Left ventricle myocardium inferior (tissue), 1 donor: ENCODE data around the gene HEG1. TPM values are rescaled to one million over a fixed set of nuclear protein-coding genes. Genes with fewer than 3 reads are reported as not detected.

Experiments
- DNase-seq: peaks from one replicate; pipeline ENCODE4 v3.0.0-alpha.2; 2020
- H3K27ac ChIP-seq: fragments of 200-600 bp; replicated peaks from 2 replicates; pipeline ENCODE4 v1.8.0; 2021
- H3K27me3 ChIP-seq: fragments of 200-600 bp; 2 replicates; pipeline ENCODE4 v1.8.0; 2021; ENCODE audit warnings: low read depth
- H3K36me3 ChIP-seq: fragments of 200-600 bp; 2 replicates; pipeline ENCODE4 v1.8.0; 2021
- H3K4me1 ChIP-seq: fragments of 200-600 bp; 2 replicates; pipeline ENCODE4 v1.8.0; 2021
- H3K4me3 ChIP-seq: fragments of 200-600 bp; 2 replicates; pipeline ENCODE4 v1.8.0; 2021; ENCODE audit warnings: mild to moderate bottlenecking, moderate library complexity
- H3K9me3 ChIP-seq: fragments of 200-600 bp; replicated peaks from 2 replicates; pipeline ENCODE4 v1.8.0; 2021
- intact Hi-C: fragments of 100-400 bp; cut with micrococcal nuclease; formaldehyde crosslinking; loops from one replicate; pipeline ENCODE4 v1.11.0; 2022
- total RNA-seq: library from RNA; stranded (reverse); fragmentation: NEBNext Ultra II Directional; extraction: Animal tissue kit (Norgen Biotek cat#: 25700); gene quantifications from one replicate; pipeline ENCODE4 v1.2.1, GENCODE V29; 2021
- TF ChIP-seq, protein P1 (sequence below): fragments of 200-600 bp; IDR thresholded peaks from 2 replicates; pipeline ENCODE4 v1.8.0; 2021; ENCODE audit warnings: antibody characterized with exemption, mild to moderate bottlenecking, borderline replicate concordance
- donor health status: DM: no; HTN: yes; CAD: no; lungs with severe emphysema.

HEG1 gene
- total RNA-seq, 1 donor from 2014 or later = 105 TPM

DNA sequence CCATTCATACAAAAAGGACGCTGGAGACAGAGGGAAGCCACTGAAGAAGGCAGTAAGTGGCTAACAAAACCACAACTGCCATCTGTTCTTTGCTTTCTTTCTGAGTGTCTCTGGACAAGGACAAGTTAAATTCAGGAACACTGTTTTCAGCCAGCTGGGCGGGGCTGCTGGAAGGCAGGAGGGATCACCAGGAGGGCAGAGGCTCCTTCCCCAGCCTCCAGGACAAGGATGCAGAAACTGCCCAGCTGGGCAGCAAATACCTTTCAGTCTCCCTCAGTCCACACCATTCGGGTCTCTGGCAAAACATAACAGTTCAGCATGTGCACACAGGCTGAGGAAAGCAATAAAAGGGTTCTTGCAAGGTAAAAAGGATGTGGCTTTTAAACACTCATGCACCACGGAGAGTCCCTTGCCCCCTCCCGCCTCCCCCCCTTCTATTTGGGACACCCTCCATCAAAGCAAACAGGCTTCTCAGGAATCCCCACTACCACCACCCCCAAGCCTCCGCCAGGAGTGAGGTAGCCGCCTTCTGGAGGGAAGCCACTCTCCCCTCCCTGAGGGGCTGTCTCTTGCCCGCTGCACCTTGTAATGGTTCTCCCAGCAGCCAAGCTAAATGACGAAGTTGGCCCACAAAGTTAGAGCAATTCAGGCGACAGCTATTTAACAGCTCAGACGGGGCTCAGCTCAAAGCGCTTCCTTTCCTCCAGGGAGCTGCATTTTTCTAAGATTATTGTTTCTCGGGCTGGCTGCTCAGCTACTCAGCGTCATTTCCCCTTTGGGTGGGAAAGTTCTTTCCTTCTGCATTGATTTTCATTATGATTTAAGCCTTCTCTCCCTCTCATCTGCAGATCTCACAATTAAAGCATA, 3.8 kb downstream of the HEG1 start:
- Histone ChIP-seq H3K4me3 (peak overlapping the region; percentile 90), H3K36me3 (peaks cover 4% of the 10 kb centered on the region), H3K4me1 (peaks cover 92% of the 10 kb centered on the region), H3K27me3 (no peaks in the 10 kb centered on the region), H3K27ac (peak overlapping the region; percentile 96), H3K9me3 (no peaks in the 10 kb centered on the region)
- peak; percentile 70 for DNase-seq
- intact Hi-C loops = loop anchor here (10.0 kb wide), 1 partner anchor 57 kb away; no protein-coding TSS in a partner anchor
- TF ChIP-seq, protein P1, sequence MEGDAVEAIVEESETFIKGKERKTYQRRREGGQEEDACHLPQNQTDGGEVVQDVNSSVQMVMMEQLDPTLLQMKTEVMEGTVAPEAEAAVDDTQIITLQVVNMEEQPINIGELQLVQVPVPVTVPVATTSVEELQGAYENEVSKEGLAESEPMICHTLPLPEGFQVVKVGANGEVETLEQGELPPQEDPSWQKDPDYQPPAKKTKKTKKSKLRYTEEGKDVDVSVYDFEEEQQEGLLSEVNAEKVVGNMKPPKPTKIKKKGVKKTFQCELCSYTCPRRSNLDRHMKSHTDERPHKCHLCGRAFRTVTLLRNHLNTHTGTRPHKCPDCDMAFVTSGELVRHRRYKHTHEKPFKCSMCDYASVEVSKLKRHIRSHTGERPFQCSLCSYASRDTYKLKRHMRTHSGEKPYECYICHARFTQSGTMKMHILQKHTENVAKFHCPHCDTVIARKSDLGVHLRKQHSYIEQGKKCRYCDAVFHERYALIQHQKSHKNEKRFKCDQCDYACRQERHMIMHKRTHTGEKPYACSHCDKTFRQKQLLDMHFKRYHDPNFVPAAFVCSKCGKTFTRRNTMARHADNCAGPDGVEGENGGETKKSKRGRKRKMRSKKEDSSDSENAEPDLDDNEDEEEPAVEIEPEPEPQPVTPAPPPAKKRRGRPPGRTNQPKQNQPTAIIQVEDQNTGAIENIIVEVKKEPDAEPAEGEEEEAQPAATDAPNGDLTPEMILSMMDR = no peak

DNA sequence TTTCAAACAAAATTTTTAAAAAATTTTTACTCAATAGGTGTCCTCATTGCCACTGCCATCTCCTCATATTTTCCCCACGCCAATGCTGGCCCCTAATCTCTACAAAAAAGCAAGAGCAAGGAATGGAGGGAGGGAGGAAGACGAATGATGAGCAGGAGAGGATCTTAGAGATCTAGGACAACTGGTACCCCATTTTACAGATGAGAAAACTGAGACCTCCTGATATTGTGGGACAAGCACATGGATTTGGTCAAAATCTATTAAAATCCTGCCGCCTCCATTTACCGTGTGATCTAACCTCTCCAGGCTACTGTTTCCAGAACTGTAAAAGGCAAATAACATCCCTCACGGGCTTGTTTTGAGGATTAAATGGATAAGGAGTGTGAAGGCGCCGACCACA, 4.6 kb downstream of the HEG1 start:
- H3K36me3 ChIP-seq = peaks cover 4% of the 10 kb centered on the region
- TF ChIP-seq, protein P1 = no peak

DNA sequence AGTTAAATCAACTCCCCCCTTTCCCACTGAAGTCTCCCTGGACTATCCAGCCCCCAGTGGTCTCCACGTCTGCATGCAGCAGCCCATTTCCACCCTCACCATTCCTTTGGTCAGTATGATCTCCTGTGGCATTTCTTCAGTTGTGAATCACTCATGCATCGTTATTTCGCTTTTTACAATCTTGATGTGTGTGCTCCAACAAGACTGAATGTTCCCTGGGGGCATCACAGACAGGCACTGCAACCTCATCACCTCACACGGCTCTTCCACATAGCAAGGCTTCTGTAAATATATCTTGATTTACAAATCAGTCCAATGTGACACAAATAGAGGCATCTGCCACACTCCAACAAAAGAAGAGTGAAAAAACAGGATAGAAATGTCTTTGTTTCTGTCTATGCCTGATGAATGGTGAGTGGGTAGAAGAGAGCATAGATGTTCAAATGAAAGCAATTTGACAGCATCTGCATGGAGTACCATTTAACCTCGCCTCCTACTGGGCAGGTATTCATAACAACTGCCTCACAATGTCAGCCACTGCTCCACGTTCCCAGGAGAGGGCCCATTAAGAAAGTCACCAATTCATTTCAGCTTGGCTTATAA, 5.2 kb downstream of the HEG1 start:
- Histone ChIP-seq H3K4me1 (peaks cover 98% of the 10 kb centered on the region), H3K27me3 (no peaks in the 10 kb centered on the region), H3K36me3 (peaks cover 4% of the 10 kb centered on the region), H3K9me3 (no peaks in the 10 kb centered on the region), H3K4me3 (peak overlapping the region; percentile 90), H3K27ac (peak overlapping the region; percentile 96)
- intact Hi-C loops = loop anchor here (10.0 kb wide), 1 partner anchor 56 kb away; no protein-coding TSS in a partner anchor
- DNase-seq = no peak
- TF ChIP-seq, protein P1 = no peak

More for the DNA sequence above, 4.6 kb downstream of the HEG1 start:
- peaks cover 92% of the 10 kb centered on the region for H3K4me1 ChIP-seq
- DNase-seq = no peak
- intact Hi-C loops = loop anchor here (10.0 kb wide), 1 partner anchor 56 kb away; no protein-coding TSS in a partner anchor
- H3K27ac ChIP-seq = peak overlapping the region; percentile 96
- no peaks in the 10 kb centered on the region for H3K9me3 ChIP-seq
- H3K27me3 ChIP-seq = no peaks in the 10 kb centered on the region
- H3K4me3 ChIP-seq = peak overlapping the region; percentile 90

DNA sequence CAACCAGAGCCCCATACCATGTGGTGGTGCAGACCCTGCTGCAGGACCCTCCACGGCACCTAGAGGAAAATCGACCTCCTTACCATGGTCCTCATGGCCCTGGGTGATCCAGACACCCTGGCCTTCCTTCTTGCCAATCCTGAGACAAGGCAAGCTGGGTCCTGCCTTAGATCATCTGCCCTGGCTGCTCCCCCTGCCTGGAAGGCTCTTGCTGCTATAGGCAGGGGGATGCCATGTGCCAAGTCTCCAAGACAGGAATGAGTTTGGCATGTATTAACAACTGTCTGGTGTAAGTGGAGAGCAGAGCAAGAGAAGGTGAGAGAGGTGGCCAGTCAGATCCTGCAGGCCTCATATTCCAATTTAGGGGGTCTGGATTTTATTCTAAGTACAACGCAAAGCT, 7.5 kb downstream of the HEG1 start:
- DNase-seq = no peak
- Histone ChIP-seq H3K36me3 (peaks cover 4% of the 10 kb centered on the region), H3K27ac (peak overlapping the region; percentile 96), H3K27me3 (no peaks in the 10 kb centered on the region), H3K9me3 (no peaks in the 10 kb centered on the region), H3K4me1 (peaks cover 100% of the 10 kb centered on the region), H3K4me3 (no peak overlapping the region)
- TF ChIP-seq, protein P1 = no peak
- intact Hi-C loops = no loop called here

DNA sequence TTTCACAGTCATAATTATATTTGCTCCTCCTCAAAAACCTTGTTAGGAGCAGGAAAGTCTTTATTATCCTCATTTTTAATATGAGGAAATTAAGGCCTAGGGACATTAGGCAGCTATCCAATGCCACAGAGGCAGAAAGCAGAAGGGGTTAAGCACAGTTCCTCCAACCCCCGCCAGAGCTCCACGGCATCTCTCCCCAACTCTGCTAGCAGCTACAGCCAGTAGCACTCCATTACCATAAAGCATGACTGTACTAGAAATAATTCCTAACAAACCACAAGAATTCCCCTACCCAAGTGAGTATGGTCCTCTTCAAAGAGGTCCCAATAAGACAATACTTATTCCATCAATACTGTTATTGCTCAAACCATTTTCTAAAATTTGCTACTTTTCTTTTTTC, 9.8 kb downstream of the HEG1 start:
- no peak for DNase-seq
- H3K4me3 ChIP-seq = no peak overlapping the region
- peaks cover 100% of the 10 kb centered on the region for H3K4me1 ChIP-seq
- intact Hi-C loops = no loop called here
- TF ChIP-seq, protein P1 = no peak
- peaks cover 4% of the 10 kb centered on the region for H3K36me3 ChIP-seq
- H3K27me3 ChIP-seq = no peaks in the 10 kb centered on the region
- H3K9me3 ChIP-seq = no peaks in the 10 kb centered on the region
- peak overlapping the region; percentile 96 for H3K27ac ChIP-seq
